ENCODE measurements around the gene ZCCHC3.

Gene ZCCHC3

DNA sequence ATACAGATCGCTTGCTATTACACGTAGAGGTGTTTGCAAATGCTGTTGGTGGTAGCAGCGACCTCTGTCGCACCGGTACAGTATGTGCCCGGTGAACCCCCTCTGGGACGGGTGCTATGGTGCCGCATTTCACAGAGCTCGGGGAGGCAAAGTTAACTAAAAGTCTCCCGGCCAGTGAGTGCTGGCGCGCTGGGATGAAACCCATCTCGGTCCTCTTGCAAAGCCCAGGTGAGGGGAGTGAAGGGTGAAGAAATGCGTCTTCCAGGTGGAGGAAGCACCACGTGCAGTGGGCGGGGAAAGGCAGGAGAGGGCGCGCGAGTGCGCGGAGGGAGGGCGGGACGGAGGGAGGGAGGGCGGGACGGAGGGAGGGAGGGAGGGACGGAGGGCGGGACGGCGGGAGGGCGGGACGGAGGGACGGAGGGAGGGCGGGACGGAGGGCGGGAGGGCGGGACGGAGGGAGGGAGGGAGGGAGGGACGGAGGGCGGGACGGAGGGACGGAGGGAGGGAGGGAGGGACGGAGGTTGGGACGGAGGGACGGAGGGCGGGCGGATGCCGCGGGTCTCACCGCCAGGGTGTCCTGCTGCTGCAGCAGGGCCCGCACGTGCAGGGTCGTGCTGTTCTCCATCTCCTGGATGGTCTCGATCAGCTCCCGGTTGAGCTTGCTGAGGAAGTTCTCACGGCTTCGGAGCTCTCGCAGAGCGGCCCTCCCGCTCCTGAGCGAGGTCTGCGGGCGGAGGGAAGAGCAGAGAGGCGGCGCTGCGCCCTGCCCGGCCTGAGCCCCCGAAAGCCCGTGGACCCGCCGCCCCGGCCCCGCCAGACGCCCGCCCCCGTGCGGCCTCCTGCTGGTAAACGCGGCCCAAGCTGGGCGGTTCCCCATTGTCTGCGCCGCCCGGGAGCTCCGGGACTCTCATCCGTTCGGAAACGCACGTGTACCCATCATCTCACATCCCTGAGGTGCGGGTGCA, 18.5 kb upstream of the ZCCHC3 start:
- FAIRE-seq (no peak), DNase-seq (ENCODE audit: insufficient read length, low spot score) (no peak)

GRCh38 chr20:284172-284571, 13.2 kb upstream of the ZCCHC3 start:
- FAIRE-seq (no peak), DNase-seq (ENCODE audit: insufficient read length, low spot score) (no peak)

DNA sequence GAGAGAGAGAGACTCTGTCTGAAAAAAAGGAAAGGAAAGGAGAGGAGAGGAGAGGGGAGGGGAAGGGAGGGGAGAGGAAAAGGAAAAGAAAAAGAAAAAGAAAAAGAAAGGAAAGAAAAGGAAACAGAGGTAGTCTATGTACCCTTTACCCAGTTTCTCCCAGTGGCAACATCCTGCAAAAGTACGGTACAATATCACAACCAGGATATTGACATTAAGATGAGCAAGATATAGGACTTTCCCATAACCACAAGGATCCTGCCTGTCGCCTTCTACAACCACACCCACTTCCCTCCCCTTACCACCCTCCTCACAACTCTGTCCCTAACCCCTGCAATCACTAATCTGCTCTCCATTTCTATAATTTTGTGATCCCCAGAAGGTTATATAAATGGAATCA, 10.9 kb upstream of the ZCCHC3 start:
- no peak for FAIRE-seq
- DNase-seq (ENCODE audit: insufficient read length, low spot score), result no peak

- no peak for DNase-seq (ENCODE audit: insufficient read length, low spot score)
- no peak for FAIRE-seq
These were observed 8.2 kb upstream of the ZCCHC3 start for GRCh38 chr20:288956-289692.

DNA sequence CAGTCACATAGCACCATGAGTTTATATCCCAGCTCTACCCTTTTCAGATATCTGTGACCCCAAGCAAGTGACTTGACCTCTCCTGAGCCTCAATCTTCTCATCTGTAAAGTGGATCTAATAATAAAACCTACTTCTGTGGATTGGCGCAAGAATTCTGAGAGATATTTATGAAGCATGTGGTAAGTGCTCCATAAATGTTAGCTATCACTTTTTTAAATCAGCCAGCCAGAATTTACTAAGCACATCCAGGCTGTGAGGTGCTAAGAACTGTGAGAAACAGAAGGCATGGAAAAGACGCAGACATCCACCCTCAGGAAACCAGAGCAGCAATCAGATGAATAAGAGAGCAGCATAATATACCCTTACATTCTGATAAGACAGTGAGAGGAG, 7.7 kb upstream of the ZCCHC3 start:
- no peak for FAIRE-seq

DNA sequence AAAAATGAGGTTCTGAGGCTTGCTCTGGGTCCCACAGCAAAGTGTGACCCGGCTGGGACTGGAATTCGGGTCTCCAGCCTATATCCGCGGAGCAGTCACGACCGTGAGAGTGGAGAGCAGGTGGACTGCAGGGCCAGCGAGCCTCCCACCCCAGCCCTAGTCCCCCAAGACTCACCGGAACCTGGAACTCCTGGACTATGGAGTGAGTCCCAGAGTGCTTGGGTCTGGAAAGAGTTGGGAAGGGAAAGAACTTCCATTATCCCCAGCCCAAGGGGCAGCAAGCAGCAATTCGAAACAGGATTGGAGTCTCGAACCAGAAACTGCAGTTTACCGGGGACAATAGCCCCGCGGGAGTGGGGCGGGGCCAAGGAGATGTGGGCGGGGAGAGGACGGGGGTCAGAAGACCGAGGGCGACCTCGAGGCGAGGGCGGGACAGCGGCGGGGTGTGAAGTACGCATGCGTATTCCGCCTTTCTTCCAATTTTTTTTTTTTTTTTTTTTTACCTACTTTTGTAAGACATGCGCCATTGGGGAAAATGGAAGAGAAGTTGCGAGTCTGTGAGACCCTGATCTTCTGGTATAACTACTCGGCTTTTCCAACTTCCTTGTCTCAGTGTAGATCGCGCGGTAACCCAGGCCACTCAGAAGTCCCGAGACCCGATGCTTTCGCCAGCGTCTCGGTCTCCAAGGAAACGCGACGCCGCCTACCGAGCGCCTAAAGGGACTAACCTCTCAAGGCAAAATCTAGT, 7.1 kb upstream of the ZCCHC3 start, which contains the start of gene C20orf96:
Gene C20orf96, minus strand, starts transcription at position 667 of the 748 bp plus-strand sequence. Its CDS starts 140 bp downstream, at position 527.
- FAIRE-seq, result peak; percentile 79
- peak; percentile 92 for DNase-seq (ENCODE audit: insufficient read length, low spot score)

More for the DNA sequence above, 7.7 kb upstream of the ZCCHC3 start:
- DNase-seq (ENCODE audit: insufficient read length, low spot score), result no peak

DNA sequence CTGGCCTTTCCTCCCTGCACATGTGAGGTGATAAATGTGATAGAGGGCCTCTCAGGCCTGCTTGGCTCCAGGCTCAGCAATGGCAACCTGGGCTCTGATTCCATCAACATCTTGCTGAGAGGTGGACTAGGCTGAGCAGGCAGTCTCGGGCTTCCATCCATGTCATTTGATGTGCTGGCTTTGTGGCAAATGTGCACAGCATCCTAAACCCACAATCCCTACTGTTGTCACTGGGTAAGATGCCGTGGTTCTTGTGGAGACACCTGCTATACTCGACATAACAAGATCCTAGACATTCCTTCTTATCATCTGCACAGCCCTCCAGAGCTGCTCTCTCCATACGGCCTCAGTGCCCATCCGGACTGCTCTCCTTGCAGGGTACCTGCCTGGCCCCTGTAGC, 2.8 kb upstream of the ZCCHC3 start:
- no peak for FAIRE-seq
- no peak for DNase-seq (ENCODE audit: insufficient read length, low spot score)

DNA sequence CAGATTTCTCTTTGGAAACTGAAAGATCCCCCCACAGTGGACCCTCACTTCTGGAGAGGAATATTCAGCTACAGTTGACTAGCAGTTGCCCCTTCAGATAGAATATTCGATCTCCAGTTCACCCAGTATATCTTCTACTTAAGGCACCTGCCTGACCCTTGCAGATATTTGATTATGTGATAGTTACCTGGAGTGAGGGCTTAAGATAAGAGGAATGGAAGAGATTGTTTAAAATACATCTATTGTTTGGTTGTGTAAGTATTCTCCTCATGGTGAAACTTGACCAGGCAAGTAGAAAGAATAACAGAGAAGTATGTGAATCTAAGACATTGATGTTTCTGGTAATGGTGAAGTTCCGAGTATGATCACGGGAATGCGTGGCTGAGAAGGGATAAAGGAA, 1.6 kb upstream of the ZCCHC3 start:
- FAIRE-seq (no peak), DNase-seq (ENCODE audit: insufficient read length, low spot score) (no peak)

DNA sequence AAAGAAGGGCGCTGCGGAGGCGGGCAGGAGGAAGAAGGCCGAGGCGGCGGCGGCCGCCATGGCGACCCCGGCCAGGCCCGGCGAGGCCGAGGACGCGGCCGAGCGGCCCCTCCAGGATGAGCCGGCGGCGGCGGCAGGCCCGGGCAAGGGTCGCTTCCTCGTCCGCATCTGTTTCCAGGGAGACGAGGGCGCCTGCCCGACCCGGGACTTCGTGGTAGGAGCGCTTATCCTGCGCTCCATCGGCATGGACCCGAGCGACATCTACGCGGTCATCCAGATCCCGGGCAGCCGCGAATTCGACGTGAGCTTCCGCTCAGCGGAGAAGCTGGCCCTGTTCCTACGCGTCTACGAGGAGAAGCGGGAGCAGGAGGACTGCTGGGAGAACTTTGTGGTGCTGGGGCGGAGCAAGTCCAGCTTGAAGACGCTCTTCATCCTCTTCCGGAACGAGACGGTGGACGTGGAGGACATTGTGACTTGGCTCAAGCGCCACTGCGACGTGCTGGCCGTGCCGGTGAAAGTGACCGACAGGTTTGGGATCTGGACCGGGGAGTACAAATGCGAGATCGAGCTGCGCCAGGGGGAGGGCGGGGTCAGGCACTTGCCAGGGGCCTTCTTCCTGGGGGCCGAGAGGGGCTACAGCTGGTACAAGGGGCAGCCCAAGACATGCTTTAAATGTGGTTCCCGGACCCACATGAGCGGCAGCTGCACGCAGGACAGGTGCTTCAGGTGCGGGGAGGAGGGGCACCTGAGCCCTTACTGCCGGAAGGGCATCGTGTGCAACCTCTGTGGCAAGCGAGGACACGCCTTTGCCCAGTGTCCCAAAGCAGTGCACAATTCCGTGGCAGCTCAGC, 780 bp downstream of the ZCCHC3 start:
- FAIRE-seq, result peak; percentile 36
- peak; percentile 39 for DNase-seq (ENCODE audit: insufficient read length, low spot score)

- no peak for FAIRE-seq
These were observed 1.5 kb downstream of the ZCCHC3 start for GRCh38 chr20:298776-299391.

GRCh38 chr20:300345-300990, 3.1 kb downstream of the ZCCHC3 start:
- DNase-seq (ENCODE audit: insufficient read length, low spot score) (no peak), FAIRE-seq (no peak)

More at GRCh38 chr20:298776-299391, 1.5 kb downstream of the ZCCHC3 start:
- no peak for DNase-seq (ENCODE audit: insufficient read length, low spot score)

- FAIRE-seq, result no peak
These were observed 4.8 kb downstream of the ZCCHC3 start for GRCh38 chr20:301886-302848.

GRCh38 chr20:305745-306144, 8.4 kb downstream of the ZCCHC3 start:
- no peak for DNase-seq (ENCODE audit: insufficient read length, low spot score)

More at GRCh38 chr20:301886-302848, 4.8 kb downstream of the ZCCHC3 start:
- DNase-seq (ENCODE audit: insufficient read length, low spot score), result no peak

DNA sequence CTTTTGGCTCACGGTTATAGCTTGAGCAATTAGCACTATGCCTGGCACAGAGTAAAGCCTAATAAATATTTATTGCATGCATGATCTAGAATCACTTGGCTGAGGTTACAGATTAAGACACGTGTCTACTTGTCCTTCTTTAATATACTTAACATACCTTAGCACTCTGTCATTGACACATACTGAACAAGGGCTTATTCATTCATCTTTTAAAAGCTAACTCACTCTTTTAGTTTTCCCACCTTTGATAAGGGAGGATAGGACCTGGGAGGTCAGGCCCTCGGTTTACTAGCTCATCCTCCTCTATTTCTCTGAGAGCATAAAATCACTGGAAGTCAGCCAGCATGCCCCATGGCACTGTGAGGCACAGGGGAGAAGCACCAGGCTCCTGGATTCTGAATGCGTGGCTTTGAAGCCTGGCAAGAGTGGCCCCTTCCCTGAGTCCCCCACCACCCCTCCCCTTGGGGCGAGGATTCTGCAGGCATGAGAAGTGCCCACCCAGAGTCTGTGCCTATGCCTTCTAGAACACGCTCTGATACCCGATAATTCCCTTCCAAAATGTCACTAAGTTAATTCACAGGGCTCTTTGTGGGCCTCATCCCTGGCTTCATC, 11.2 kb downstream of the ZCCHC3 start:
- DNase-seq (ENCODE audit: insufficient read length, low spot score) (no peak), FAIRE-seq (no peak)

More at GRCh38 chr20:305745-306144, 8.4 kb downstream of the ZCCHC3 start:
- no peak for FAIRE-seq

- FAIRE-seq, result peak; percentile 4
- no peak for DNase-seq (ENCODE audit: insufficient read length, low spot score)
These were observed 12.0 kb downstream of the ZCCHC3 start for GRCh38 chr20:309306-309840.

DNA sequence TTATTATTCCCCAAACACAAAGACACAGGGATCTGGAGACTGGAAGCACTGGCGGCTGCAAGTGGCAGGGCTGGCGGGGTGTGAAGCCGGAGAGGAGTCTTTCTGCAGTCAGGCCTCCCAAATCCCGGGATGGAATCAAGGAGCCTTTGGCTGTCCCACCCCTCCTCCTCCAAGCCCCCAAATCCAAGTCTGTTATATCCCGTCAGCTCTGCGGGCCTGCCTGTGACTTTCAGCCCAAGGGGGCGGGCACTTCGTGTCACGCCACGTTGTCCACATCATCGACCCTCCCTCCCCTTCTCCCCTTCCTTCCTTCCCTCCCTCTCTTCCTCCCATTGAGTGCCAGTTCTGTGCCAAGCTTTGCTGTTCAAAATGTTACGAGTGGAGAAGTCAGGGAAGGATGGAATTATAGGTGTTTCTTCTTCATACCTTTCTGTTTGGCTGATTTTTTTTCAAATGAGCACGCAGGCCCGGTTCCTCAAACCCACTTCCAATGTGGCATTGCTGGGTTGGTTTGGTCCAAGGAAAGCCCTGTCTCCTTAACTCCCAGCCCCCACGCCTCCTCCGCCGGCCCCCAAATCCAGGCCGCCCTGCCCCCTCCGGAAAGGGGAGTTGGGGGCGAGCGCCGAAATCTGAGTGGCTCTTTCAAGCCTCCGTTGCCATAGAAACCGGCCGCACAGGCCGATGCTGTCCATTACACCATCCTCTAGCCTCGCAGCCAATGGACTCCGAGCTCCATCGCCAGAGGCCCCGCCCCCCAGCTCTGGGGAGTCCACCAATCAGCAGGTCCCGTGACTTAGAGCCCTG, 12.7 kb downstream of the ZCCHC3 start:
- FAIRE-seq, result peak; percentile 97
- DNase-seq (ENCODE audit: insufficient read length, low spot score), result peak; percentile 99
